ENCODE data around the gene NUBP2.
"Not testable (repeated sequence)": the region's sequence is repeated elsewhere in the genome, so short reads cannot be mapped to it uniquely, and the experiment has no call there.

Gene NUBP2

DNA sequence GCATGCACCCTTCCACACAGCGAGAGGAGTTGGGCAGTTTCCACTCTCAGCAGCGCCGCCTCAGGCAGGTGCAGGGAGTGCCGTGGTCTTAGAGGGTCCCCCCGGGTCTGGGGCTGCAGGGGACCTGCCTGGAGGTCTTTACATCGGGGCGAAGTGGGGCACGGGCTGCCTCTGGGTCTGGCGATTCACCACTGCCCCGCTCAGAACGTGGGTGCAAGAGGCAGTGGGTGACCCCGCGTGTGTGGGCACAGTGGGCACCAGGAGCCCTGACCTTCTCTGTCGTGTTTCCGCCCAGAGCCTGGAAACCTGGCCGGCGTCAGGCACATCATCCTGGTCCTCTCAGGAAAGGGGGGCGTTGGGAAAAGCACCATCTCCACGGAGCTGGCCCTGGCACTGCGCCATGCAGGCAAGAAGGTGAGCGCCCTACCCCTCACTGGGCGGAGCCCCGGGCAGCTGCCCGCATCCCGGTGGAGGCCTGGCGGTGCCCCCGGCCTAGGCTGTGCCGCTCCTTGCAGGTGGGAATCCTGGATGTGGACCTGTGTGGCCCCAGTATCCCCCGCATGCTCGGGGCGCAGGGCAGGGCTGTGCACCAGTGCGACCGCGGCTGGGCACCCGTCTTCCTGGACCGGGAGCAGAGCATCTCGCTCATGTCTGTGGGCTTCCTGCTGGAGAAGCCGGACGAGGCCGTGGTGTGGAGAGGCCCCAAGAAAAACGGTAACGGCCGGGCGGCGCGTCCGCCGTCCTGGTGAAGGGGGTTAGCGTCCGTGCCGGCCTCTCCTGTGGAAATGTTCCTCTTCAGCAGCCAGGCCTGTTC is 3.7 kb downstream of the NUBP2 start:
- no peak for DNase-seq (ENCODE audit: low spot score)

DNA sequence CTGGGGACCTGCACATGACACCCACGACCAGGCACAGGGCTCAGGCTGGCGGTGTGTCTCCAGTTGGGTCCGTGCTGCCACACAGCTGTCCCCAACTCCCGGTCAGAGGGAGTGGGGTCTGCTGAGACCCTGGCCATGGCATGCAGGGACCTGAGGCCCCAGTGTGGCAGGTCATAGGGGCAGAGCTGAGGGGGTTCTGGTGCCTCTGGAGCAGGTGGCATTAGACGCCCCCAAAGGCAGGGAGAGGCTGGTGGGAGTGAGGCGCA is 4.2 kb downstream of the NUBP2 start:
- DNase-seq (ENCODE audit: low spot score) = no peak

DNA sequence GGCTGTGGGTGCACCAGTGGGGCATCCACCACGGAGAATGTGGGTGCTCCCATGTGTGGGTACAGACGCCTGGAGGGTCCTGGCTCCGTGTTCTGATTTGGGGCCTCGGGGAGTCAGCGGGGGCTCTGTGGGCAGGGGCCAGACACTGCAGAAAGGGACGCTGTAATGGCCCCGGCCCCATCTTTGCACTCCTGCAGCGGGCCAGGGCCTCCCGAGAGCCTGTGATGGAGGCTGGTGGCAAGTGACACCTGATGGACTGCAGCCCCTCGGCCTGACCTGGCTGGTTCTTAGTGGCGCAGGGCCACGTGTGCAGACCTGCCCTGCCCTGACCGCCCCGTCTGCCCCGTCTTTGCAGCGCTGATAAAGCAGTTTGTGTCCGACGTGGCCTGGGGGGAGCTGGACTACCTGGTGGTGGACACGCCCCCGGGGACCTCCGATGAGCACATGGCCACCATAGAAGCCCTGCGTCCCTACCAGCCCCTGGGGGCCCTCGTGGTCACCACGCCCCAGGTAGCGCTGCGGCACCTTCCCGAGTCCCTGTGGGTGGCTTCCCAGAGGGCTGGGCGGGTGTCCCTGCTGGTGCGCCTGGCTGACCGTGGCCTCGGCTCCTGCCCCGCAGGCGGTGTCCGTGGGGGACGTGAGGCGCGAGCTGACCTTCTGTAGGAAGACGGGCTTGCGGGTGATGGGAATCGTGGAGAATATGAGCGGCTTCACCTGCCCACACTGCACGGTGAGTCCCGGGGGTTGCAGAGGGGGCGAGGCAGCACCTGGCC is 4.7 kb downstream of the NUBP2 start:
- DNase-seq (ENCODE audit: low spot score) = no peak

DNA sequence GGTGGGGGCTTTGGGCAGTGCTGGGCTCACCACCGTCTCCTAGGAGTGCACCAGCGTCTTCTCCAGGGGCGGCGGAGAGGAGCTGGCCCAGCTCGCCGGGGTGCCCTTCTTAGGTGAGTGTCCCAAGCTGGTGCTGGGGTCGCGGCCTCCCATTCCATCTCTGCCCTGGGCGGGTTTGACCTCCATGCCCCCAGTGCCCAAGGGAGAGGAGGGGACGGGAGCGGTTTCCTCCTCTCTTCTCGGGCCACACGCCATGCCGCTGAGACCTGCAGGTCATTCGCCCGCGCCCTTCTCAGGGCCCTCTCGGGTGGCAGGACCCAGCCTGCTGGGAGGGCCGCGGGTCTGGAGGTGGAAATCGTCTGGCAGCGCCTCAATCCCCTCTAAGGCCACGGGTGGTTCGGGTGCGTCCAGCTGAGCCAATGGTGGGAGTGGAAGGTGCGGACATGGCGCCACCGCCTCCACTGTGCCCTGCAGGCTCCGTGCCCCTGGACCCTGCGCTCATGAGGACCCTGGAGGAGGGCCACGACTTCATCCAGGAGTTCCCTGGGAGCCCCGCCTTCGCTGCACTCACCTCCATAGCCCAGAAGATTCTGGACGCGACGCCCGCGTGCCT is 5.4 kb downstream of the NUBP2 start:
- no peak for DNase-seq (ENCODE audit: low spot score)

DNA sequence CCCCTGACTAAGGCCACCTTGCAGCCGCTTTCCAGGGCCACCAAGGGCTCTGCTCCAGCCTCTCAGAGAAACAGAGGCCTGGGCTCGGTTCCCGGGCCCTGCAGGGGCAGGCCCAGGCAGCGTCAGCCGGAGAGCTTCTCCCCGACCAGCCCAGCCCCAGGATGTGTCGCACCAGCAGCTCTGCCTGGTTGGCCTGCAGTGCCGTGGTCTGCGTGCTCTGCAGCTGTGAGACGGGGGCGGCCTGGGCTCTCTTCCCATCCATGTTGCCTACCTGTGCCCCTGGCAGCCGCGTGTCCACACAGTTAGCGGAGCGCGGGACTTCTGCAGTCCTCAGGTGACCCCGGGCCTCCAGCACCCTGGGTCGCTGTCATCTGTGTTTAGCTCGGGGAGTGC is 5.9 kb downstream of the NUBP2 start:
- DNase-seq (ENCODE audit: low spot score) = no peak

DNA sequence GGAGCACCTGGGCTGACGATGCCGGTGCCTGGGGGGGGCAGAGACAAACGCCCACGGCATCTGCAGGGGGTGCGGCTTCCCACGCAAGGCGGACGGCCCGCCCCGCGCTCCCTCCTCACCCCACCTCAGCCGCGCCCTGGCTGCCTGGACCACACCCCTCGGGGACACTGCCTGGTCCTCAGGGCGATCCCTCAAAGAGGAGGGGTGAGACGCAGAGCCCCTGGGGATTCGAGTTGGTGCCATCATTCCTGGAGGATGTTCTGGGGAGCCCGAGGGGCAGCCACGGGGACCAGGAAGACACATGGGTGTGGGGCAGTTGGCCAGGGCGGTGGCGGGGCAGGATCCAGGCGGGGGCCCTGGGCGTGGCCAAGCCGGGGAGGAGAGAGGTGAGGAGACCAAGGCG is 6.9 kb downstream of the NUBP2 start:
- DNase-seq (ENCODE audit: low spot score) = no peak

DNA sequence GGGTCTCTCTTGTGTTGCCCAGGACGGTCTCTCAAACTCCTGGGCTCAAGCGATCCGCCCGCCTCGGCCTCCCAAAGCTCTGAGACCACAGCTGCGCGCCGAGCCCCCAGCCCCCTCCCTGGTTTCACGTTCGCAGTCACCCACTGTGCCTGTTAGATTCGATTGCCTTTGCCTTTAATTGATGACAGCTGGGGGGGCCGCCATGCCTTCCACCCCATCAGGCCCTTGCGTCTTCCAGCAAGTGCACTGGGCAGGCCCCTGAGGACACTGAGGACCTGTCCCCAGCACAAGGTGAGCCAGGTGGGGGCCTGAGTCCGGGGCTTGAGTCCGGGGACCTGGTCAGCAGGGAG is 7.5 kb downstream of the NUBP2 start:
- no peak for DNase-seq (ENCODE audit: low spot score)

DNA sequence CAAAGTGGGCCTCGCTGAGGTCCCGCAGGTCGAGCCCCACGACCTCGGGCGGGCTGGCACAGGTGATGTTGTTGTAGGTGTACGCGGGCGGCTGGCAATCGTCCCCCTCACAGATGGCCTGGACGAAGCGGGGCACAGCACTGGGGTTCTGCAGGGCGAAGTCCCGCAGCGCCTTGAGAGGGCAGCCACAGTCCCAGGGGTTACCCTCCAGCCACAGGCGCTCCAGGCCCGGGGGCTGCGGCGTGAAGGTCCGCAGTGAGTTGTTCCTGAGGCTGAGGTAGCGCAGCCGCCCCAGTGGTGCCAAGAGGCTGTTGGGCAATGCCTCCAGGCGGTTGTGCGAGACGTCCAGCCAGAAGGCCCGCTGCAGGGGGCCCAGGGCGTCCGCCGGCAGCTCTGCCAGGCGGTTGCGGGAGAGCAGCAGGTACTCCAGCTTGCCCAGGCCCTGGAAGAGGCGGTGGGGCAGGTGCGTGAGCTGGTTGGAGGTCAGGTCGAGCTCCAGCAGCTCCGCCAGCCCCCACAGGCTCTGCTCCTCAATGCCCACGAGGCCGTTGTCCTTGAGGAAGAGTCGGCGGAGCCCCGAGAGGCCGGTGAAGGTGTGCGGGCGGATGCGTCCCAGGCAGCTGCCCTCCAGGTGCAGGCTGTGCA is 8.0 kb downstream of the NUBP2 start:
- no peak for DNase-seq (ENCODE audit: low spot score)

DNA sequence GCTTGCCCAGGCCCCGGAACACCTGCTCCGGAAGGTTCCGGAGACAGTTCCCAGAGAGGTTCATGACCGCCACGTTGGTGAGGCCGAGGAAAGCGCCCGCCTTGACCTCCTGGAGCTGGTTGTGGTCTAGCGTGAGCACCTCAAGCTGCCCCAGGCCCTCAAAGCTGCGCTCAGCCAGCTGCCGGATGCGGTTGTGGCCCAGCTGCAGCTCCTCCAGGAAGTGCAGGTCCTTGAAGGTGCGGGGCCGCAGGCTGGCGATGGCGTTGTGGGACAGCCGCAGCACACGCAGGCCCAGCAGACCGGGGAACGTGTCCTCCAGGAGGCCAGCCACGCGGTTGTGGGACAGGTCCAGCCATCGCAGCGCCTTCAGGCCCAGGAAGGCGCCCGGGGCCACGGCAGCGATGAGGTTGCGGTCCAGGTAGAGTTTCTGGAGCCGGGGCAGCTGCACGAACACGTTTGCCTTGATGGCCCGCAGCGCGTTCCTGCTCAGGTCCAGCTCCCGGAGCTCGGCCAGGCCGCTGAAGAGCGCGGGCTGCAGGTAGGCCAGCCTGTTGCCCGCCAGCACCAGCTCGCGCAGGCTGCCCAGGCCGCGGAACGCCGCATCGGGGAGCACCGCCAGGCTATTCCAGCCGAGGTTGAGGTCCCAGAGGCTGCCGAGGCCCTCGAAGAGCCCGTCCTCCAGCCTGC is 8.6 kb downstream of the NUBP2 start:
- DNase-seq (ENCODE audit: low spot score) = no peak

DNA sequence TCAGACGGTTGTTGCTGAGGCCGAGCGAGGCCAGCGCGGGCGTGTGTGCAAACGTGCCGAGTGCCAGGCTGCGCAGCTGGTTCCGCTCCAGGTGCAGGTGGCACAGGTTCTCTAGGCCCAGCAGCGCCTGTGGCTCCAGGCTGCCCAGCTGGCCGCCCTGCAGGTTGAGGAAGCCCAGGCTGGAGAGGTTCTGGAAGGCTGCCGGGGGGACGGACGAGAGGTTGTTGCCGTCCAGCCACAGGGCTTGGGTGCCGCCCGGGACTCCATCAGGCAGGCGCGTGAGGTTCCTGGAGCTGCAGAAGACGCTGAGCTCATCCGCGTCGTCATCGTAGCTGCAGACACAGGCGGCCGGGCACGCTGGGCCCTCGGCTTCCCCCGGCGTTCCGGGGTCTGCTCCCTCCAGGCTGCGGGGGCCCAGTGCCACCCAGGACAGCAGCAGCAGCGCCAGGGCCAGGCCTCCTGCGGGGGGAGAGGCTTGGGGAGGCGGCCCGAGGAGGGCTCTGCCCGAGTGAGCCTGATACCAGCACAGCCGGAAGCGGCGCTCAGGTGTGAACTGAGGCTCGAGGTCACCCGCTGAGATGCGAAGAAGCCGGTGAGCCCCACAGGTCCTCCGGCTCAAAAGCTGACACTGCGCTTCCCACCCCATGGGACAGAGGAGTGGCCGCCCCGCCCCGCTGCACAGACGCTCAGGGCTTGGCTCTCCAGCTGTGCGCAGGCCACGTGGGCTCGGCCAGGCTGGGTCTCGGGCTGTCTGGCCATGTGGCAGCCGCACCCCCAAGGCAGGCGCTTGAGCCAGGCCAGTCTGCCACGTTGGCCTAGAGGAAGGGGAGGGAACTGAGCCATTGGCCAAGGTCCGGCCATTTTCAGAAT is 9.4 kb downstream of the NUBP2 start:
- DNase-seq (ENCODE audit: low spot score) = no peak

DNA sequence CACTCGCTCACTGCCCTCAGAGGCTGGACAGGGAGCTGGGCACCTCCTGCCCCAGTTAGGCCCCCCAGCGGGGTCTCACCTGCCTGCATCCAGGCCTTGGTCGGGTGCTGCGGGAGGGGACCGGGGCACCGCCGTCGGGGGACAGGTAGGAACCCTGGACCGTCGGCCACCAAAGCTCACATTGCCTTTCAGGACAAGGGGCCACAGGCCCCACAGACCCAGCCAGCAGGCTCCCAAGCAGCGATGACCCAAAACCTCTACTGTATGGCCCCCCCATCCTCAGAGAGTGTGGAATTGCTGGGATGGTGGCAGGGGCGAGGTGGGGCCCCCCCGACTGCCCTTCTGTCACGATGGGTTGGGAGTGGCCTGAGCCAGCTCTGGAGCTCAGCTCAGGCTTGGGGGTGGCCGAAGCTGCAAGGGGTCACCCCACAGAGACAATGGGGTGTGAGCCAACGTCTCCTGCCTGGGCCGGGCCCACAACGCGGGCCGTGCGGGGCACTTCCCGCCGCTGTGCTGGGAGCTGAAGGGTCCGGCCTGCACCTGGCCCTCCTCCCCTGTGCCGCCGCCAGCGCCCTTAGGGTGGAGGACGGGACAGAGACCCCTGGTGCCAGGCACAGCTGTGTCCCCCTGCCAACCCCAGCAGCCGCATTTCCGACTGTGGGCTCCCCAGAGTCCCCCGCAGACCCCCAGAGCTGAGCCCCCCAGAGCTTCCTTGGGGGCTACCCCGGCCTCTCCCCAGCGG is 10.2 kb downstream of the NUBP2 start:
- DNase-seq (ENCODE audit: low spot score) = no peak

DNA sequence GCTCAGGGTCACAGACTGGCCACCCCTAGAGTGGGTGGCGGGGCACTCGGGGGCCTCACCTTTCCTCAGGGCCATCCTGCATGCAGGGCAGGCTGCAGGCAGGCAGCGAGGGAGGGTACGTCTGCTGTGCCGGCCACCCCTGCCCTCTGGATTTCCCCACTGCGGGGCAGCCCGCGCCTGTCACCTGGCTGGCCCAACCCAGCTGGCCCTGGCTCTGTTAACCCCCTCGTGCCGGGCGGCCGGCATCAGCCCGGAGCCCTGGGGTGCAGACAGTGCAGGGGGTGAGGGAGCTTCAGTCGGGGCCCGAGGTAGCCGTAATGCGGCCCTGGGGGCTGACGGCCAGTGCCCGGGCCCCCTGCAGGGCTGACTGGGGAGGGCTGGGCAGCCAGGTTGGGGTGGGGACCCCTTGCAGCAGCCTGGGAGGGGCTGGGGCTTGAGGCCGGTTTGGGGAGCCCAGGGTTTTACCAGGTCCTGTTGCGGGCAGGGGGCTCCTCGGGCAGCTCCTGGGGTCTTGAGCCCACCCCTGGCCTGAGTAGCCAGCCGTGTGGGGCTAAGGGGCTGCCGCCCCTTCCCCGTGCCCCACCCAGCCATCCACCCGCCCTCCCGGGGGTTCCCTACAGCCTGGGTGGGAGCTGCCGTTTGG is 10.9 kb downstream of the NUBP2 start, which contains the start of gene IGFALS:
IGFALS (minus strand) TSS at position 128 of the 643 bp plus-strand sequence; CDS start at position 75, 53 bp downstream.
- no peak for DNase-seq (ENCODE audit: low spot score)

DNA sequence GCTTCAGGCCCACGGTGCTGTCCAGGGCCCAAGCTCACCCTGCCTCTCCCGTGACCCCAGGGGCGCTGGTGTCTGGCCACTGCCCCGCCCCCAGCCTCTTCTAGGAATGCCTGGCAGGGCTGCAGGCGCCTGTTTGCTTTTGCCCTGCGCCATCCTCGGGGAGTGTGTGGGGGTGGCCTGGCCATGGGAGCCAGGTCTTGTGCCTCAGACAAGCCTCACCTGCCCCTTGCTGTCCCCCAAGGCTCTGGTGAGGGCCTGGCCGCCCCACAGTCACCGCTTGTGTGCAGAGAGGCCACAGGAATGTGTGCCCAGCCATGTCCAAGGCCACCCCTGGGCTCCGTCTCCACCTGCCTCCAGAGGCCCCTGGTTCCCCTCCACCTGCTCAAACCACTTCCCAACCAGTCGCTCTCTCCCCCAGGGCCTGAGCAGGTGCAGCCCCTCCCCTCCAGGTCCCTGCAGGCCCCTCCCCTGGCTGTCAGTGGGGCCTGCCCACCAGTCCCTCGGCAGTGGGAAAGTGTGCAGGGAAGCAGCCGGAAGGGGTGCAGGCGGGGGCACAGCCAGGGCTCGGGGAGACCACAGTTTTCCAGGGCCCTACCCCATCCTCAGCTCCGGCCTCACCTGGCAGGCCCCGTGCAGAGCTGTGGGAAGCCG is 11.6 kb downstream of the NUBP2 start:
- DNase-seq (ENCODE audit: low spot score) = no peak

DNA sequence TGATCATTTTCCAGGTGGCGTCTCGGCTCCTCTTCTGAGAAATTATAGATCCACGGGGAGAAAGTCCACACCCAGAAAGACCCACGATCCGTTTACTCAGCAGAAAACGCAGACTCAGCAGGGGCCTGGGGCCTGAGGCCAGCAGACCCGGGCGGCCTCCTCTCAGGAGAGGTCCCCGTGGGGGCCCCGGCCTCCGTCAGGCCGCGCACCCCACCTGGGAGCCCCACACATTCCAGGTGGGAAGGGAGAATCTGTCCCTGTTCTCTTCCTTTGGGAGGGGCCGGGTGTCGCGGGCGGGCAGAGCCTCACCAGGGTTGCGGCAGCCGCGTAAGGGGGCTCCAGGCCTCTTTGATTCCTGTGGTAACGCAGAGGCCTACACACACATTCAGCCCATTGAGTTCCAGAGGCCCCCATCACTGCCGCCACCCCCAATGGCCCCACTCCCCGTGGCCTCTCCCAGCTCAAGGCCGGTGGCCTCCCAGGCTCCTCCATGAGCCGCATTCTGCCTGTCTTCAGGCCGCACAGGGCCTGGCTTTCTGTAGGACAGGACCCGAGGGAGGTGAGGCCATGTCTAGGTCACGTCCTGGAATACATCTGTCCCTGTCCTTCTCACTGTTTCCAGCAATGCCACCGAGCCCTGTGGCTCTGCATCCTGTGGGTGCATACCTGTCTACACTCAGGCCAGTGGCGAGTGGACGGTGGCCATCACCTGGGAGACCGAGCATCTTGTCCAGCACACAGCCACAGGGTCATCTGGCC is 12.3 kb downstream of the NUBP2 start:
- no peak for DNase-seq (ENCODE audit: low spot score)

DNA sequence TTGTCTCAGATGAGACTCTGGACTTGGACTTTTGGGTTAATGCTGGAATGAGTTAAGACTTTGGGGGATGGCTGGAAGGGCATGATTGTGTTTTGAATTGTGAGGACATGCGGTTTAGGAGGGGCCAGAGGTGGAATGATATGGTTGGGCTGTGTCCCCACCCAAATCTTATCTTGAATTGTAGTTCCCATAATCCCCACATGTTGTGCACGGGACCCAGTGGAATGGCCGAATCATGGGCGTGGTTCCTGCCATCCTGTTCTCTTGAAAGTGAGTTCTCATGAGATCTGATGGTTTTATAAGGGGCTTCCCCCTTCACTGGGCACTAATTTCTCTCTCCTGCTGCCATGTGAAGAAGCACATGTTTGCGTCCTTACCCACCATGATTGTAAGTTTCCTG is 16.5 kb downstream of the NUBP2 start:
- not testable (repeated sequence) for DNase-seq (ENCODE audit: low spot score)

DNA sequence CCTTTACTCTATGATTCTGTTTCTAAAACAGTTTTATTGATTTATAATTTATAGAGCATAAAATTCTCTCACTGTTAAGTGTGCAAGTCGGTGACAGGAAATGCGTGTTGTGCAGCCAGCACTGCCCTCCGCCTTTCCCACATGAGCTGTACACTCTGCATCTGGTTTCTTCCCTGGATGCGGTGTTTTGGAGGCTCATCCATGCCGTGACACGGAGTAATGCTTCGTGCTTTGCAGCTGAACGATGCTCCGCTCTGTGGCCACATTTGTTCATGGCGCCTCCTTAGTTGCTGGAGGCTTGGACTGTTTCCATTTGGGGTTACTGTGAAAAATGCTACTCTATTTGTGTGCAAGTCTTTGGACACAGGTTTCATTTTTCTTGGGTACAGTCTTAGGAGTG is 17.9 kb downstream of the NUBP2 start:
- no peak for DNase-seq (ENCODE audit: low spot score)

DNA sequence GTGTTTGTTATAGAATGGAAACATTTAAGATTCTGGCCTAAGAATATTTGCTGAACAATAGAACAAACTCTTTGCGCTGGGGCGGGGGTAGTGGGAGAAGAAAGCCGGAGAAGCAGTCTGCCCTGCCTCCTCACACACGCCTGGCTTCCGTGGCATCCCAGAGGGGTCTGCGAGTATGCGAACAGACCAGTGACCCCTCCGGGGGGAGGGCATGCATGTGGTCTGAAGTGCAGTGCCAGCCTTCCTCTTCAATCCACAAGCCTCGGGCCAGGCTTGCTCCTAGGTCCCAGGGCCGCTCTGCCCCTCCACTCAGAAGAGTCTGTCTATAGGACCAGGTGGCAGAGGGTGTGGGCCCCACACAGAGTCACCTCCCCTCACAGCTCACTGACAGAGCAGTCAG is 24.9 kb downstream of the NUBP2 start:
- DNase-seq (ENCODE audit: low spot score) = no peak

DNA sequence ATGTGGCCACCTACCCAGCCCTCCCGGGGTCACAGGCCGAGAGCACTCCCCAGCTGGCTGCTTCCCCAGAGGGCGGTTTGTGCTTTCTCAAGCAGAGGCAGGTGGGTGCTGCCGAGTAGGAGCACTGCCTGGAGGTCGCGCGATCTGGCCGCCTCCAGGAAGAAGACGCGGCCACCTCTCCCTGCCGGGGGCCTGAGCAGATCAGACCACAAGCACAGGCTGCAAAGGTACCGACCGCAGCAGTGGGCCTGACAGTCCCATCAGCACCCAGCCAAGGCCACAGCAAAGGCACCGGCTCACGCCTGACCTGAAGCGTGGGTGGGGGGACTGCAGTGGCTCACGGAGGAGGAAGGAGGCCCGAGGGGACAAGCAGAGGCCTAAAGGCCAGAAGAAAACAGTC is 25.9 kb downstream of the NUBP2 start:
- no peak for DNase-seq (ENCODE audit: low spot score)

DNA sequence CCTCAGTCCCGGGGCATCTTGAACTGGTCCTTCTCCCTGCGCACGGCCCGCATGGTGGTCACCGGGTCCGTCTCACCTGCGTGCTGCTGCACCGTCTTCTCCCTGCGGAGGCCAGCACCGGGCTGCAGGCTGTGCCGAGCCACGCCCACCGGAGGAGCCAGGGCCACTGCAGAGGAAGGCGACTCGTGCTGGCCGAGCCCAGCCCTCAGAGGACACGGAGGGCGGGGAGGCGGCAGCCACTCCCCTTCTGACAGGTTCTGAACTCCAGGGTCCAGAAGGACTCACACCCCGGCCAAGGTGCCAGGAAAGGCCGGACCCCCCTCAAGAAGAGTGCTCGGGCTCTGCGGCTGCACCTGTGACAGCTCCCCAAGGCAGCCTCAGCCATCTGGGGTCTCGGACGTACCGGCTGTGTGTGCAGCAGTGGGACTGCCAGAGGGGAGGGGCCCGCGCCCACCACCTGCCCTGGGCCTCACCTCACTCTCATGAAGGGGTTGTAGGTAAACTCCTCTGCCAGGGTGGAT is 26.6 kb downstream of the NUBP2 start:
- DNase-seq (ENCODE audit: low spot score) = no peak
